Activated CD4-positive, alpha-beta T cell treated with anti-CD3 and anti-CD28 coated beads for 1 hour (primary cell): Measurements from ENCODE around the gene TCF25.
"Not testable (repeated sequence)": the region's sequence is repeated elsewhere in the genome, so short reads cannot be mapped to it uniquely, and the experiment has no call there.

Source experiments
- DNase-seq: peaks from one replicate; pipeline ENCODE4 v3.0.0-alpha.2; 2020

TCF25 gene

GRCh38 chr16:89906140-89907025 lies 33.0 kb downstream of the TCF25 start:
- no peak for DNase-seq

- no peak for DNase-seq
These were observed 33.8 kb downstream of the TCF25 start for GRCh38 chr16:89907055-89907814.

GRCh38 chr16:89908236-89908635 lies 34.8 kb downstream of the TCF25 start:
- no peak for DNase-seq

GRCh38 chr16:89909777-89910716 lies 36.7 kb downstream of the TCF25 start:
- peak; percentile 56 for DNase-seq

GRCh38 chr16:89910717-89911354 lies 37.4 kb downstream of the TCF25 start:
- DNase-seq = no peak

GRCh38 chr16:89911375-89911774 lies 38.0 kb downstream of the TCF25 start:
- no peak for DNase-seq

GRCh38 chr16:89912143-89912542 lies 38.8 kb downstream of the TCF25 start:
- no peak for DNase-seq

GRCh38 chr16:89912627-89913026 lies 39.2 kb downstream of the TCF25 start:
- no peak for DNase-seq

- no peak for DNase-seq
These were observed 40.3 kb downstream of the TCF25 start for GRCh38 chr16:89913408-89914387.

- DNase-seq = not testable (repeated sequence)
These were observed 41.4 kb downstream of the TCF25 start for GRCh38 chr16:89914642-89915285.

GRCh38 chr16:89915303-89916232 lies 42.2 kb downstream of the TCF25 start:
- no peak for DNase-seq

GRCh38 chr16:89917773-89918452 lies 44.5 kb downstream of the TCF25 start:
- peak; percentile 40 for DNase-seq

GRCh38 chr16:89918453-89919347 lies 45.3 kb downstream of the TCF25 start, which contains the start of gene MC1R:
Gene MC1R, plus strand, starts transcription at chr16:89918862. Its CDS starts 397 bp downstream, at chr16:89919259.
- no peak for DNase-seq

GRCh38 chr16:89919535-89920406 lies 46.4 kb downstream of the TCF25 start:
- DNase-seq = no peak

- no peak for DNase-seq
These were observed 47.3 kb downstream of the TCF25 start for GRCh38 chr16:89920723-89921122.

GRCh38 chr16:89921131-89921701 lies 47.8 kb downstream of the TCF25 start:
- DNase-seq = no peak
